GM23248 (cell line): ENCODE results near the gene LRCH4. TPM values are rescaled to one million over a fixed set of nuclear protein-coding genes. Genes with fewer than 3 reads are reported as not detected.

Experiments used
- DNase-seq: peaks from one replicate; pipeline ENCODE4 v3.0.0-alpha.2; 2015
- H2AFZ ChIP-seq: fragments of 200-600 bp; sonication (generic); 2 replicates; pipeline ENCODE4 v1.6.1; 2016; ENCODE audit warnings: antibody characterized with exemption
- H3F3A ChIP-seq: fragments of 200-600 bp; sonication (generic); 2 replicates; pipeline ENCODE4 v1.6.1; 2016; ENCODE audit warnings: mild to moderate bottlenecking, antibody characterized with exemption, mixed run types; ENCODE audit not compliant: insufficient read depth
- H3K27ac ChIP-seq: fragments of 200-600 bp; sonication (generic); 2 replicates; pipeline ENCODE4 v1.5.1; 2016; ENCODE audit warnings: mild to moderate bottlenecking
- H3K27me3 ChIP-seq: fragments of 200-600 bp; sonication (generic); replicated peaks from 2 replicates; pipeline ENCODE4 v1.6.1; 2016; ENCODE audit warnings: mild to moderate bottlenecking; ENCODE audit not compliant: insufficient read depth
- H3K36me3 ChIP-seq: fragments of 200-600 bp; sonication (generic); 2 replicates; pipeline ENCODE4 v1.6.1; 2016; ENCODE audit warnings: low read depth, mild to moderate bottlenecking
- H3K4me1 ChIP-seq: fragments of 200-600 bp; sonication (generic); 2 replicates; pipeline ENCODE4 v1.6.1; 2016; ENCODE audit warnings: mild to moderate bottlenecking; ENCODE audit not compliant: insufficient read depth
- H3K4me2 ChIP-seq: fragments of 200-600 bp; sonication (generic); one replicate; pipeline ENCODE4 v1.6.1; 2016; ENCODE audit warnings: mild to moderate bottlenecking; ENCODE audit not compliant: unreplicated experiment
- H3K4me3 ChIP-seq: fragments of 200-600 bp; sonication (generic); 2 replicates; pipeline ENCODE4 v1.5.1; 2016; ENCODE audit warnings: mild to moderate bottlenecking
- H3K79me2 ChIP-seq: fragments of 200-600 bp; sonication (generic); 2 replicates; pipeline ENCODE4 v1.6.1; 2016; ENCODE audit warnings: mild to moderate bottlenecking; ENCODE audit not compliant: insufficient read depth
- H3K9ac ChIP-seq: fragments of 200-600 bp; sonication (generic); 2 replicates; pipeline ENCODE4 v1.6.1; 2016; ENCODE audit warnings: mild to moderate bottlenecking
- H3K9me2 ChIP-seq: fragments of 200-600 bp; sonication (generic); 2 replicates; pipeline ENCODE4 v1.6.1; 2016; ENCODE audit warnings: mixed run types, mild to moderate bottlenecking, moderate library complexity; ENCODE audit not compliant: insufficient read depth
- H3K9me3 ChIP-seq: fragments of 200-600 bp; sonication (generic); one replicate; pipeline ENCODE4 v1.6.1; 2017; ENCODE audit warnings: low read depth
- H4K20me1 ChIP-seq: fragments of 200-600 bp; sonication (generic); 2 replicates; pipeline ENCODE4 v1.6.0; 2016; ENCODE audit not compliant: insufficient read depth
- EZH2 ChIP-seq: fragments of 200-600 bp; sonication (generic); IDR thresholded peaks from 2 replicates; pipeline ENCODE4 v1.6.1; 2018; ENCODE audit warnings: antibody characterized with exemption, mild to moderate bottlenecking; ENCODE audit not compliant: insufficient read depth, poor library complexity, severe bottlenecking
- EZH2phosphoT487 ChIP-seq: fragments of 200-600 bp; sonication (generic); IDR thresholded peaks from 2 replicates; pipeline ENCODE4 v1.6.1; 2018; ENCODE audit warnings: antibody characterized with exemption, moderate library complexity, mild to moderate bottlenecking, low read depth; ENCODE audit not compliant: insufficient read depth
- WGBS, 2 experiments: methylation state at CpG; one replicate each; pipeline ENCODE4 v1.1.6; 2015 to 2017; ENCODE audit warnings: low lambda C conversion rate in 2 of 2, low coverage in 1 of 2; ENCODE audit errors: missing lambda C conversion rate in 2 of 2; 5-methylcytosine and 5-hydroxymethylcytosine counted together
- in situ Hi-C: fragments of 300-500 bp; cut with MboI; formaldehyde crosslinking; loops from 2 replicates; pipeline ENCODE4 v1.15.0; 2020
- polyA plus RNA-seq: library from polyadenylated mRNA; unstranded; fragments of >200 nt; fragmentation: Nextera tagmentation; extraction: Ambion mirVana; gene quantifications from 2 replicates; pipeline ENCODE4 v1.2.1, GENCODE V29; 2016
- total RNA-seq: library from RNA; depleted of rRNA; stranded (reverse); fragments of >200 nt; shearing (Covaris generic); gene quantifications from 2 replicates; pipeline ENCODE4 v1.2.3, GENCODE V29; 2014

The LRCH4 gene
- total and polyA plus RNA-seq, 2 experiments from 2014 or later: 12.9 to 13.6 TPM

- no peak for TF ChIP-seq EZH2
- no peak for TF ChIP-seq EZH2phosphoT487
- WGBS, 2 experiments: 93 to 94% methylated on average over 26 to 70 of the region's 70 CpGs
- H2AFZ ChIP-seq: no peak within 1 kb of the TSS
These were observed 12.1 kb downstream of the LRCH4 start, which contains the start of gene SAP25 for GRCh38 chr7:100573691-100574361. TSS of gene SAP25 (minus strand) at chr7:100573900. CDS start at chr7:100573742, 158 bp downstream.

DNA sequence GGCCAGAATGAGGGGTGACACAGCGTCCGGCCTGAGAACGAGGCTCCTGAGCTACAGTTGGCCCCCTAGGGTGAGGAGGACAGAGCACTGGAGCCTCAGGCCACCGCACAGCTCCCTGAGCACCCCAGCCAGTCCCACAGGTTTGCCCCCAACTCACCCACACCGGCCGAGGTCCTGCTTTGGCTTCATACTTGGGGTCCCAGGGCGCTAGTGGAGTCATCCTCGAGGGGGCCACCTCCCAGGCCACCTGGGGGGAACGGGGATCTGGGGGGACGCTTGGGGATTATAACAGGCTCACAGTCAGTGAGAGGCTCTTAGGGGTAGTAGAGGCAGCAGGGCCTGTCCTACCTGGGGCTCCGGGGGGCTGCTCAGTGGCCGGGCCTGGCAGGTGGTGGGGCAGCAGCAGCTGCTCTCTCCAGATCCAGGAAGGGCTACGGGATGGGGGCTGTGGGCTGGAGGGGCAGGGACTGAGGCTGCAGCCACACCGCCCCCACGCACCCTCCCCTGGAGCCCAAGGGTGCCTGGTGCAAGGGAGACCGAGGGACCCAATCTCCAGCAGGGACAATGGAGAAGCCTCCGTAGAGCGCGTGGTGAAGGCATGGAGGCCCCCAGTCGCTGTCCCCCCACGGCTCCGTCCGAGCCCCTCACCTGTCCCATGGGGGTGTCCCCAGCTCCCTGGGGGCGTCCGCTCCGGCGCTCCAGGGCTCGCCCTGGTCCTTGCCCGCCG, 12.8 kb downstream of the LRCH4 start:
- no peaks in the 10 kb centered on the region for H3K79me2 ChIP-seq
- H4K20me1 ChIP-seq: no peaks in the 10 kb centered on the region
- no peaks in the 10 kb centered on the region for H3F3A ChIP-seq
- no peak overlapping the region for H3K4me3 ChIP-seq
- H3K9me3 ChIP-seq: no peaks in the 10 kb centered on the region
- 94 to 97% methylated on average over 23 to 30 of the region's 30 CpGs for WGBS, 2 experiments
- no peak overlapping the region for H3K4me2 ChIP-seq
- TF ChIP-seq EZH2phosphoT487 (no peak), EZH2 (no peak)
- H3K9me2 ChIP-seq: no peaks in the 10 kb centered on the region
- H2AFZ ChIP-seq: no peak overlapping the region
- in situ Hi-C loops: no loop called here
- no peaks in the 10 kb centered on the region; the same call in 1 of the 2 replicates for H3K27me3 ChIP-seq
- H3K36me3 ChIP-seq: no peaks in the 10 kb centered on the region; the same call in 1 of the 2 replicates
- H3K4me1 ChIP-seq: no peaks in the 10 kb centered on the region
- no peak overlapping the region for H3K27ac ChIP-seq
- H3K9ac ChIP-seq: no peak overlapping the region
- DNase-seq: no peak

More at GRCh38 chr7:100573691-100574361, 12.1 kb downstream of the LRCH4 start, which contains the start of gene SAP25:
- no peak within 1 kb of the TSS for H3K4me2 ChIP-seq
- H3K4me1 ChIP-seq: no peaks in the 10 kb centered on the region
- no peak within 1 kb of the TSS for H3K27ac ChIP-seq
- no peaks in the 10 kb centered on the region; the same call in 1 of the 2 replicates for H3K27me3 ChIP-seq
- H3K4me3 ChIP-seq: no peak within 1 kb of the TSS
- H3K36me3 ChIP-seq: no peaks in the 10 kb centered on the region; the same call in 1 of the 2 replicates
- no peak within 1 kb of the TSS for H3K9ac ChIP-seq
- no peaks in the 10 kb centered on the region for H3K9me2 ChIP-seq
- in situ Hi-C loops: no loop called here
- DNase-seq: no peak
- H4K20me1 ChIP-seq: no peaks in the 10 kb centered on the region
- H3K9me3 ChIP-seq: no peaks in the 10 kb centered on the region
- H3F3A ChIP-seq: no peaks in the 10 kb centered on the region
- H3K79me2 ChIP-seq: no peaks in the 10 kb centered on the region

DNA sequence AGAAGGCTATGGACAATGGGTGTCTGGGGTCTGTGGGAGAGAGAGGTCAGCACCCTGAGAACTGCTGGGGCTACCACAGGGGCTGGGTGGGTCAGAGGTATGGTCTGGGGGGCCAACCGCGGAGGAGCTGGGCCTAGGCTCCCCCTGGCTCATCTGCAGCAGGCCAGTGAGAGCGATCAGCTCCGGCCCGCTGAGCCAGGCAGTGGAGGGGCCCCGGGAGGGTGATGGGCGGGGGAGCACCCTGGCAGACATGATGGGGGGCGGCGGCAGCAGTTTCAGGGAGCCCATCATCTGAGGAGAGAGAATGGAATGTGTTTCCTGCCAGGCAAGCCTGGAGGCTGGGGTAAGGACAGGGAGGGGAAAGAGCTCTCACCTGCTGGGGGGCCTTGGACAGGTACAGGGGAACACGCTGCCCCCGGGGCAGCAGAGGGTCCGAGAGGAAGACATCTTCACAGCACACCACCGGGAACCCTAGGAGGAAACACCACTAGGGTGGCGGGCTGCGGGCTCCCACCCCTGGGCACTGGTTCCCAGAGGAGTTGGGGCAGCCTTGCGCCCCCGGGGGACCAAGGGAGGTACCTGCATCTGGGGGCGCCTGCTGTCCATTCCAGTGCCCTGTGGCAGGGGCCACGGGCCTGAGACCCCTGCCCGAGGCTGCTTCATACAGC, 13.5 kb downstream of the LRCH4 start:
- no peak for DNase-seq
- Histone ChIP-seq H4K20me1 (no peaks in the 10 kb centered on the region), H2AFZ (no peak overlapping the region), H3K4me2 (no peak overlapping the region), H3K36me3 (no peaks in the 10 kb centered on the region; the same call in 1 of the 2 replicates), H3K27ac (no peak overlapping the region), H3K4me3 (no peak overlapping the region), H3K9me3 (no peaks in the 10 kb centered on the region), H3K4me1 (no peaks in the 10 kb centered on the region), H3K79me2 (no peaks in the 10 kb centered on the region), H3K9me2 (no peaks in the 10 kb centered on the region), H3K27me3 (no peaks in the 10 kb centered on the region; the same call in 1 of the 2 replicates), H3F3A (no peaks in the 10 kb centered on the region), H3K9ac (no peak overlapping the region)
- TF ChIP-seq EZH2phosphoT487 (no peak), EZH2 (no peak)
- 79 to 80% methylated on average over 16 to 20 of the region's 20 CpGs for WGBS, 2 experiments
- in situ Hi-C loops: no loop called here

GRCh38 chr7:100571829-100572116, 14.2 kb downstream of the LRCH4 start:
- Histone ChIP-seq H3F3A (no peaks in the 10 kb centered on the region), H3K4me3 (no peak overlapping the region), H3K4me2 (no peak overlapping the region), H3K36me3 (no peaks in the 10 kb centered on the region; the same call in 1 of the 2 replicates), H2AFZ (no peak overlapping the region), H3K27me3 (no peaks in the 10 kb centered on the region; the same call in 1 of the 2 replicates), H3K9me3 (no peaks in the 10 kb centered on the region), H3K4me1 (no peaks in the 10 kb centered on the region), H3K9ac (no peak overlapping the region), H4K20me1 (no peaks in the 10 kb centered on the region), H3K79me2 (no peaks in the 10 kb centered on the region), H3K27ac (no peak overlapping the region), H3K9me2 (no peaks in the 10 kb centered on the region)
- no peak for DNase-seq
- 100% methylated on average over 2 of the region's 2 CpGs for WGBS, 2 experiments
- in situ Hi-C loops: no loop called here
- no peak for TF ChIP-seq EZH2phosphoT487
- no peak for TF ChIP-seq EZH2
